ENCODE results near the gene ENOX1.

DNA sequence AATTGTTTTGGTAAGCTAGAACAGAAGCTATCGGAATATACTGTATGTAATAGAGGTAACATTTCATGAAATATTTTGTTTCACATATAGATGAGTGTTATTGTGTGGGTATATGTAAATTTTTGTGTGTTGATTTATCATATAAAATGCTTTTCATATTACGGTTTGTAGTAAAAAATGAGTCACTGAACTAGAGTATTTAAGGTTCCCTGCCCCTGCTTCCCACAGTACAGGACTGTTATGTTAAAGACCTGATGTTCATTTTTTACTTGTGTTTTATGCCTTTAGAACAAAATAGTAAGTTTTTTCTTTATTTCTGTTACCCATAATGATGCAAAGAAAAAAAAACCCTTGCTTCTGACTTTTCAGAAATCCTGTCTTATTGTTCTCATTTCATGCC, 243.4 kb downstream of the ENOX1 start:
- no peak for TF ChIP-seq ZNF121 (tag by site-specific recombination; IDR thresholded peaks at IDR 0.05)
- no peak for TF ChIP-seq CTCF (tag by site-specific recombination; IDR thresholded peaks at IDR 0.05)
- no peak for TF ChIP-seq ZNF274 (IDR thresholded peaks at IDR 0.05; ENCODE audit: low read length)
- TF ChIP-seq ZNF274 (tag by site-specific recombination; IDR thresholded peaks at IDR 0.05; ENCODE audit: borderline replicate concordance): no peak
- TF ChIP-seq ZNF704 (tag by site-specific recombination; IDR thresholded peaks at IDR 0.05): no peak
- TF ChIP-seq PRDM10 (tag by site-specific recombination; IDR thresholded peaks at IDR 0.05): no peak
- TF ChIP-seq ZNF174 (tag by site-specific recombination; IDR thresholded peaks at IDR 0.05): no peak
- no peak for TF ChIP-seq EGR2 (tag by site-specific recombination; IDR thresholded peaks at IDR 0.05; ENCODE audit: low read depth)
- no peak for TF ChIP-seq SP2 (tag by site-specific recombination; IDR thresholded peaks at IDR 0.05)
- no peak for TF ChIP-seq YY1 (tag by site-specific recombination; IDR thresholded peaks at IDR 0.05)
- TF ChIP-seq ZNF561 (tag by site-specific recombination; IDR thresholded peaks at IDR 0.05; ENCODE audit: borderline replicate concordance): no peak
- TF ChIP-seq, protein P1, sequence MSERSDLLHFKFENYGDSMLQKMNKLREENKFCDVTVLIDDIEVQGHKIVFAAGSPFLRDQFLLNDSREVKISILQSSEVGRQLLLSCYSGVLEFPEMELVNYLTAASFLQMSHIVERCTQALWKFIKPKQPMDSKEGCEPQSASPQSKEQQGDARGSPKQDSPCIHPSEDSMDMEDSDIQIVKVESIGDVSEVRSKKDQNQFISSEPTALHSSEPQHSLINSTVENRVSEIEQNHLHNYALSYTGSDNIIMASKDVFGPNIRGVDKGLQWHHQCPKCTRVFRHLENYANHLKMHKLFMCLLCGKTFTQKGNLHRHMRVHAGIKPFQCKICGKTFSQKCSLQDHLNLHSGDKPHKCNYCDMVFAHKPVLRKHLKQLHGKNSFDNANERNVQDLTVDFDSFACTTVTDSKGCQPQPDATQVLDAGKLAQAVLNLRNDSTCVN (tag by site-specific recombination; optimal IDR thresholded peaks at IDR 0.05): no peak
- no peak for TF ChIP-seq ZNF202 (tag by site-specific recombination; IDR thresholded peaks at IDR 0.05; ENCODE audit: borderline replicate concordance)
- no peak for TF ChIP-seq HOXA7 (CRISPR knock-in tag; IDR thresholded peaks at IDR 0.05; ENCODE audit: borderline replicate concordance)
- no peak for TF ChIP-seq ZEB2 (tag by site-specific recombination; IDR thresholded peaks at IDR 0.05)

Measured in HEK293 (cell line).